HepG2 (cell line): ENCODE data around the gene CASZ1. TPM values are rescaled to one million over a fixed set of nuclear protein-coding genes. Genes with fewer than 3 reads are reported as not detected.

Experiments used
- ATAC-seq: fragments of 200-7000 bp; cut with Tn5 transposase; 3 replicates; pipeline ENCODE4 v1.9.1; 2020; ENCODE audit warnings: mild to moderate bottlenecking, moderate library complexity
- BruUV-seq: library from RNA; stranded (reverse); fragments of 400-500 nt; replicated peaks from 2 replicates; lab custom pipeline; 2021; lab: Mats Ljungman, UMichigan
- CTCF ChIA-PET: fragments of 300-600 bp; formaldehyde crosslinking; extraction: SDS; loops from one replicate; lab custom pipeline; 2021; ENCODE audit warnings: low total read pairs, inconsistent platforms, low intra/inter-chr PET ratio; lab: Yijun Ruan, JAX
- POLR2A ChIA-PET: fragments of 350-600 bp; sonication (Branson Sonifier 250); formaldehyde crosslinking; loops from one replicate; lab custom pipeline; 2020; ENCODE audit warnings: antibody characterized with exemption, inconsistent platforms; lab: Yijun Ruan, JAX
- DNase-seq: peaks from one replicate; pipeline ENCODE4 v3.0.0-alpha.2; 2015; ENCODE audit warnings: low spot score
- FAIRE-seq: peaks from 3 replicates; lab custom pipeline; 2011; peaks lifted over from hg19 to GRCh38; lab: Jason Lieb, UNC
- H2AFZ ChIP-seq: one replicate; pipeline ENCODE4 v1.6.1; 2011; ENCODE audit warnings: low read length, inconsistent platforms
- H3K27ac ChIP-seq: fragments of 300-600 bp; 3 replicates; pipeline ENCODE4 v1.8.0; 2011; ENCODE audit warnings: mixed run types, mild to moderate bottlenecking, mixed read lengths, low read length, inconsistent platforms; ENCODE audit not compliant: insufficient read depth; ENCODE audit errors: extremely low read length
- H3K27me3 ChIP-seq, 2 experiments: fragments of 200-600 bp in 1 of 2; 2 replicates in 1 of 2; 3 replicates in 1 of 2; pipeline versions ENCODE4 v1.6.0 to v1.8.0; 2011; ENCODE audit warnings: low read length in 2 of 2, mild to moderate bottlenecking in 2 of 2, moderate library complexity in 2 of 2, inconsistent platforms in 1 of 2; ENCODE audit not compliant: insufficient read depth in 2 of 2, control insufficient read depth in 1 of 2
- H3K36me3 ChIP-seq, 2 experiments: fragments of 200-600 bp in 1 of 2; replicated peaks in 1 of 2; 2 replicates in 1 of 2; 3 replicates in 1 of 2; pipeline versions ENCODE4 v1.5.1 to v1.8.0; 2011; ENCODE audit warnings: low read length in 2 of 2, inconsistent platforms in 1 of 2; ENCODE audit not compliant: insufficient read depth in 2 of 2, control insufficient read depth in 1 of 2
- H3K4me1 ChIP-seq: 2 replicates; pipeline ENCODE4 v1.5.1; 2012; ENCODE audit warnings: low read length, inconsistent platforms; ENCODE audit not compliant: insufficient read depth
- H3K4me2 ChIP-seq: 2 replicates; pipeline ENCODE4 v1.6.0; 2011; ENCODE audit warnings: low read depth, low read length, inconsistent platforms
- H3K4me3 ChIP-seq, 3 experiments: fragments of 200-600 bp in 1 of 3; sonication (generic), shearing (Covaris generic) in 1 of 3; replicated peaks in 1 of 3; 2 replicates each; pipeline ENCODE4 v1.5.1; 2011 to 2016; ENCODE audit warnings: low read length in 3 of 3, inconsistent platforms in 2 of 3, low read depth in 2 of 3, mild to moderate bottlenecking in 2 of 3, control low read depth in 1 of 3, mixed read lengths in 1 of 3; ENCODE audit not compliant: insufficient read depth in 1 of 3
- H3K79me2 ChIP-seq: one replicate; pipeline ENCODE4 v1.6.1; 2011; ENCODE audit warnings: low read length, inconsistent platforms; ENCODE audit not compliant: insufficient read depth
- H3K9ac ChIP-seq: 2 replicates; pipeline ENCODE4 v1.6.0; 2011; ENCODE audit warnings: mild to moderate bottlenecking, low read depth, low read length, inconsistent platforms; ENCODE audit not compliant: insufficient read depth
- H3K9me3 ChIP-seq: 2 replicates; pipeline ENCODE4 v1.5.1; 2012; ENCODE audit warnings: mild to moderate bottlenecking, low read length
- H4K20me1 ChIP-seq: 2 replicates; pipeline ENCODE4 v1.6.0; 2011; ENCODE audit warnings: inconsistent platforms, mild to moderate bottlenecking, low read length, moderate library complexity; ENCODE audit not compliant: insufficient read depth
- CCDC6 ChIP-seq: sonication (generic); formaldehyde crosslinking; IDR thresholded peaks from 2 replicates; pipeline ENCODE4 v1.8.1; 2022; ENCODE audit warnings: mild to moderate bottlenecking, missing genetic modification reagents, moderate library complexity
- ESRRA ChIP-seq: sonication (generic); formaldehyde crosslinking; IDR thresholded peaks from 2 replicates; pipeline ENCODE4 v1.5.1; 2020; ENCODE audit warnings: mild to moderate bottlenecking, low read depth, missing genetic modification reagents
- MED1 ChIP-seq: sonication (generic); formaldehyde crosslinking; IDR thresholded peaks from 2 replicates; pipeline ENCODE4 v1.4.0; 2020; ENCODE audit warnings: missing genetic modification reagents
- MIER3 ChIP-seq: IDR thresholded peaks from 2 replicates; pipeline ENCODE4 v1.6.1; 2016; ENCODE audit warnings: missing compliant biosample characterization, borderline replicate concordance
- MXI1 ChIP-seq: IDR thresholded peaks from 3 replicates; pipeline ENCODE4 v1.6.1; 2012; ENCODE audit warnings: low read depth, low read length, inconsistent platforms, borderline replicate concordance
- PITX1 ChIP-seq: sonication (generic); formaldehyde crosslinking; IDR thresholded peaks from 2 replicates; pipeline ENCODE4 v1.5.1; 2020; ENCODE audit warnings: mild to moderate bottlenecking, missing genetic modification reagents
- XRCC5 ChIP-seq: fragments of 200-400 bp; formaldehyde crosslinking; optimal IDR thresholded peaks from 2 replicates; pipeline ENCODE3; 2017; ENCODE audit warnings: mild to moderate bottlenecking, low read length
- ZFP41 ChIP-seq: sonication (generic); formaldehyde crosslinking; IDR thresholded peaks from 2 replicates; pipeline ENCODE4 v1.4.0; 2020; ENCODE audit warnings: mild to moderate bottlenecking, missing genetic modification reagents, borderline replicate concordance
- ZKSCAN1 ChIP-seq: fragments of 150-350 bp; IDR thresholded peaks from 2 replicates; pipeline ENCODE4 v1.6.1; 2014; ENCODE audit warnings: low read length
- ZNF17 ChIP-seq: sonication (generic); formaldehyde crosslinking; IDR thresholded peaks from 2 replicates; pipeline ENCODE4 v1.5.0; 2020; ENCODE audit warnings: mild to moderate bottlenecking, missing genetic modification reagents
- ZNF264 ChIP-seq: sonication (generic); formaldehyde crosslinking; IDR thresholded peaks from 2 replicates; pipeline ENCODE4 v1.4.0; 2020; ENCODE audit warnings: missing genetic modification reagents
- ZNF605 ChIP-seq: sonication (generic); formaldehyde crosslinking; IDR thresholded peaks from 2 replicates; pipeline ENCODE4 v1.8.0; 2022; ENCODE audit warnings: mild to moderate bottlenecking, missing genetic modification reagents
- ZNF770 ChIP-seq: sonication (generic); formaldehyde crosslinking; IDR thresholded peaks from 2 replicates; pipeline ENCODE4 v1.5.0; 2020; ENCODE audit warnings: mild to moderate bottlenecking, missing genetic modification reagents
- WGBS: methylation state at CpG from one replicate; pipeline ENCODE4 v1.1.6; 2017; ENCODE audit warnings: low lambda C conversion rate; 5-methylcytosine and 5-hydroxymethylcytosine counted together
- in situ Hi-C: cut with HindIII; loops from 2 replicates; pipeline ENCODE4 v1.10.0; 2017; ENCODE audit warnings: low pct_unique_long_range_greater_than_20kb; ENCODE audit not compliant: extremely low pct_ligation_motif_present
- intact Hi-C: fragments of 100-400 bp; cut with micrococcal nuclease; formaldehyde crosslinking; loops from one replicate; pipeline ENCODE4 v1.10.0; 2022; ENCODE audit not compliant: unreplicated experiment
- polyA plus RNA-seq, 8 experiments: library from polyadenylated mRNA; depleted of rRNA in 3 of 8; stranded (reverse) in 7 of 8; unstranded in 1 of 8; fragments of >200 nt; fragmentation: Illumina TruSeq in 4 of 8; extraction: Trizol in 4 of 8; gene quantifications; 2 replicates each; pipeline versions ENCODE4 v1.2.1 to v1.2.3, GENCODE V29; 2011 to 2016; ENCODE audit warnings: low read depth in 4 of 8, missing spikeins in 1 of 8, mixed read lengths in 1 of 8; ENCODE audit not compliant: insufficient read depth in 1 of 8
- total RNA-seq, 5 experiments: library from RNA; depleted of rRNA; stranded (reverse); fragments of >200 nt; fragmentation: Illumina TruSeq; extraction: Trizol; gene quantifications; 2 replicates each; pipeline ENCODE4 v1.2.3, GENCODE V29; 2016; ENCODE audit warnings: low read depth in 1 of 5

The CASZ1 gene
- total and polyA plus RNA-seq, 2 of the 13 experiments (the other 11 are each of a cell fraction or from before 2014, with no cell fraction given), result 1.9 to 3.7 TPM

GRCh38 chr1:10616696-10617095 is 179.8 kb downstream of the CASZ1 start:
- no peaks in the 10 kb centered on the region for H3K9me3 ChIP-seq
- H3K9ac ChIP-seq, result no peak overlapping the region
- no peaks in the 10 kb centered on the region for H3K27me3 ChIP-seq
- TF ChIP-seq ZNF770 (CRISPR knock-in tag), result no peak
- TF ChIP-seq MIER3 (CRISPR knock-in tag), result no peak
- no peak for TF ChIP-seq ZFP41 (CRISPR knock-in tag)
- TF ChIP-seq MXI1, result no peak
- no peak for TF ChIP-seq XRCC5
- TF ChIP-seq CCDC6 (CRISPR knock-in tag), result no peak
- TF ChIP-seq ZNF264 (CRISPR knock-in tag), result no peak
- TF ChIP-seq ZNF17 (CRISPR knock-in tag), result no peak
- no peak for TF ChIP-seq ZNF605 (CRISPR knock-in tag)
- TF ChIP-seq ZKSCAN1, result no peak
- TF ChIP-seq PITX1, result no peak
- no peak for TF ChIP-seq ESRRA (CRISPR knock-in tag)
- TF ChIP-seq MED1 (CRISPR knock-in tag), result no peak
- no peaks in the 10 kb centered on the region for H3K79me2 ChIP-seq
- ChIA-PET POLR2A (no interaction called here), CTCF (no interaction called here)
- H3K4me1 ChIP-seq, result no peaks in the 10 kb centered on the region
- no peak overlapping the region for H3K27ac ChIP-seq
- no peaks in the 10 kb centered on the region for H4K20me1 ChIP-seq
- no TSS peak for BruUV-seq
- in situ Hi-C loops (no loop called here), intact Hi-C loops (no loop called here)
- ATAC-seq (no peak), DNase-seq (no peak), FAIRE-seq (no peak)
- no peak overlapping the region for H3K4me3 ChIP-seq
- H3K36me3 ChIP-seq, result 0 out of 5 replicates have a peak, but pooled peaks cover 0 to 1% of the 10 kb centered on the region in 2 experiments
- H2AFZ ChIP-seq, result no peak overlapping the region
- 97% methylated on average over 15 of the region's 15 CpGs for WGBS
- H3K4me2 ChIP-seq, result no peak overlapping the region
